ENCODE results near the gene POLR3B.
A peak's percentile ranks its signal among the peaks of the same experiment; 100 is the strongest.
"Not testable (repeated sequence)": the region's sequence is repeated elsewhere in the genome, so short reads cannot be mapped to it uniquely, and the experiment has no call there.

Gene POLR3B

DNA sequence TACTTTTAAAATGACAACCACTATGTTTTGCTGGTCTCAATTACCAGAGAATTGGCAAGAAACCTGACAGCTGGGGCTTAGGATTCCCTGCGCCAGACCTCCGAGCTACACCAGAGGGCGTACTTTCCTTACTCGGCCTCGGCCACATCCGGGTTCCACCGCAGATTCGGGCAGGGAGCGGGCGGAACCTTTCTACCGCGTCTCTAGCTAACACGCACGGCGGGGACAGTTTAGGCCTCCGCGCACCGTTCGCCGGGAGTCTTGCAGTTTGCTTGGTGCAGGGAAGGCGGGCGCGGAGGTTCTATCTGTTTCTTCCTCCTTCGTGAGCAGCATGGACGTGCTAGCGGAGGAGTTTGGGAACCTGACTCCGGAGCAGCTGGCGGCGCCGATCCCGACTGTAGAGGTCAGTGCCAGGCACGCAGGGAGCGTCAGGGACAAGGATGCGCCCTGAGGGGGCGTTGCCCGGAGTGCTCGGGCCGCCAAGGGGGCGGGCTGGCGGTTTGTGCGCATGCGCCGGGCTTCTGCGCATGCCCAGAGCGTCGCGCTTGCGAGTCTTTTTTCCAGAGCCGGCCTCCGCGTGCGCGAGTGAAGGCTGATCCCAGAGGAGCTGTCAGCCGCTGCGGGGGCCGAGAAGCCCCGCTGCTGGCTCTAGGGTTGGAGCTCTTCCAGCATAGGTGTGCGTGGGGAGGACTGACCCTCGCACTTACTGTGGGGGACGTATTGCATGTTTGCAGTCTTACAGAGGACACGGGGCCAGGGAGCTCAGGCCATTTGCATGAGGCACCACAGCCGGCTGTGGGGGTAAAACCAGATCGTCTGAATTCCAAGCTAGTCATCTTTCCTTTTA lies at the start of gene POLR3B:
Gene POLR3B (plus strand): TSS at position 200 of the 847 bp plus-strand sequence. CDS start 132 bp downstream, at position 332.
- DNase-seq (ENCODE audit: low read depth), result peak; percentile 94

DNA sequence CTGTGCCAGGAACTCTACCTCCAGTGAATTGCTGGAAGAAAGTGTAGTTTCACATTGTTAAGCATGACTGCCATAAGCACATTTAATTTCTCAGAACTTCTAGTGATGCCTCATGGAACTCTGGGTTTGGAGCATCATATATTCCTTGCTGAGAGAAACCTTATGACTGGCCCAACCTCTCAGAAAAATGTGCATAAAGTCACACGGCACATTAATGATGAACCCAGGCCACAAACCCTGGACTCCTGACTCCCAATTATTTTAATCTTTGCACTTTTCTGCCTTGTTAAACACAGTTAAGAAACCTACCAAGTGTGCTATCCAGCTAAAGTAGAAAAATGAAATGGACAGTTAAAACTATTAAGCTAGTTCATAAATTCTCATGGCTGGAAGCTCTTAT lies 49.4 kb upstream of the POLR3B start:
- no peak for DNase-seq (ENCODE audit: low read depth)

DNA sequence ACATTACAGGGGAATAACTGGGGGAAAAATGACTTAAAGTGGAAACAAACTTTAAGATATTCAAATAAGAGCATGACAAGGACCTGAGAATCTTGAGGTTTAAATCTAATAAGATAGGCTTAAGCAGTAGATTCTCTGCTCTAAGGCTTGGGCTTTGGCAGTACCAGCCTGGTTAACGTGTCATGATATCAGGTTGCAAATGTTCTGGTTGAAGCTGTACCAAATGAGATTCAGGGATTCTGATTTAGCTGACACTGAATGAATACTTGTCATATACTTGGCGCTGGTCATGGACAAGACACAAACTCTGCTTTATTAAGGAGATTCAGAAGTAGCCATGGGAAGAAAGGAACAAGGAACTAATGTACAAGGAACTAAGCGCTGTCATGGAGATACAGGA lies 48.9 kb upstream of the POLR3B start:
- no peak for DNase-seq (ENCODE audit: low read depth)

DNA sequence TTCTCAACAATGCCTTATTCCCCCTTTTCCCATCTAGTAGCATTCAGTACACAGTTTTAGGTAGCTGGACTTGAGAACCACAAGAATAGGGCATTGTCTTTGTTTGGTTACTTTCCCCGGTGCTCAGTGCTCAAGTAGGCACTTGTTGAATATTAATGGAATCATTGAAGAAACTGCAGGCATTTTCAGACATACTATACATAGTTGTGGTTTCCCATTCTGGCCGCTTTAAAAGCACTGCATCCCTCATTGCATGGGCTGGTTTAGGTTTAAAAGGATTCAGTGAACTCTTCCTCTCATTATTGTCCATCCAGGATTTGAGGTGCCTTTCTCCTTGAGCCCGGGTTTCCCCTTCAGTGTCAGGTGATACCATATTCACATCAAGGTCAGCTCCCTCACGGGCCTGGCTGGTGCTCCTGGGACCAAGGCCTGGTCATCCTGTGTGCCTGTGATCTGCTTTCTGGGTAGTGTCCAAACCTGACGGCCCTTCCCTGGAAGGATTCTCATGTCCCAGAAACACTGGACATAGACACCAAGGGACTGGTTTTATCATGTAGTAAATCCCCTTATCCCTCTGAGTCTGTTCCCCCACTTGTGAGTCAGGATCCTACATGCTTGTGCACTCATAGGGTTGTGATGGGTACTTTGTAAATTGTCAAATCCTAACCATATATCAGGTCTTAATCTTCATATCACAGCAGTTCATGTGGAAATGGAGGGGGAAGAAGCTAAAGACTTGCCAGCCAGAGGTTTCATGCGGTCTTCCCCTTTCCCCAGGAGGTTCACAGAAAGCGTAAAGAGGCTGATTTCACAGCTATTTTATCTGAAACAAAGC lies 47.7 kb upstream of the POLR3B start:
- DNase-seq (ENCODE audit: low read depth), result peak; percentile 77

DNA sequence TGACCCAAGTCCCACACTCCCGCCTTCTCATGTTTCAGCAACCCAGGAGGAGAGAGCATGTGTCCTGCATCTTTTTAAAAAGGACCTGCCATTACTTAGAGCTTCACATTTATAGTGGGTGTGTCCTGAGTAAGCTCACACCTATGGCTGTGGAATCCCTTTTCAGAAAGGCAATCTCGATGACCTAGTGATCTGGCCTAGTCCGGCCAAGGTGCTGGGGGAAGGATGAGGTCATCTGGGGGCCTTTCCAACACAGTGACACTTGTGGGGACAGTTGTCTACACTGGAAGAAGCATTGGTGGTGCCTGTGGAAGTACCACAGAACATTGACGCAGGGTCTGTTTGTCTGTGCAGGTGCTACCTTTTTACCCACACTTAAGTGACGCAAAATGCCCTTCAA lies 46.9 kb upstream of the POLR3B start:
- DNase-seq (ENCODE audit: low read depth), result no peak

DNA sequence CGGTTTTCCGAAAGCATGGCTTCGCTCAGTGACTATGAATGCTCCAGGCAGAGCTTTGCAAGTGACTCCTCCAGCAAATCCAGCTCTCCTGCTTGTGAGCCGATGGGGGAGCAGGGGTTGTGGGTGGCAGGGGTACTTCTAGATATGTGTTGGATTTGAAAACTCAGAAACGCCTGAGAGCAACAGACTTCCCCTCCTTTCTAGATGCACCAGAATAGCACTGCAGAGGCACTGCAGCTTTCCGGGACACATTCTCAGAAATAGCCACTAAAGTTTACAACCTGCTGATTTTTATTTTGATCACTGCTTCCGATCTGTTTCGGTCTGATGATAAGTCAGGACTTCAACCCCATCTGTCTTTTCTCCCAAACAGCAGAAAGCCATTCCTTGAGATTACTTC lies 46.4 kb upstream of the POLR3B start:
- no peak for DNase-seq (ENCODE audit: low read depth)

DNA sequence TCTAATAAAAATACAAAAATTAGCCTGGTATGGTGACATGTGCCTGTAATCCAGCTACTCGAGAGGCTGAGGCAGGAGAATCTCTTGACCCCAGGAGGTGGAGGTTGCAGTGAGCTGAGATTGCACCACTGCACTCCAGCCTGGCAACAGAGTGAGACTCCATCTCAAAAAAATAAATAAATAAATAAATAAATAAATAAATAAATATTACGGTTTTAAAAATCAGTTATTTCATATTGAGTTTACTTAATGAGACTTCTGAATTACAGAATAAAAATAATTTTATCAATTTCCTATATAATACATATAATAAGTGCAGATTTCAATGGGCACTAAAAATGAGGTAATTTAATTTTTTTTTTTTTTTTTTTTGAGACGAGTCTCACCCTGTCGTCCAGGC lies 44.1 kb upstream of the POLR3B start:
- DNase-seq (ENCODE audit: low read depth), result not testable (repeated sequence)

DNA sequence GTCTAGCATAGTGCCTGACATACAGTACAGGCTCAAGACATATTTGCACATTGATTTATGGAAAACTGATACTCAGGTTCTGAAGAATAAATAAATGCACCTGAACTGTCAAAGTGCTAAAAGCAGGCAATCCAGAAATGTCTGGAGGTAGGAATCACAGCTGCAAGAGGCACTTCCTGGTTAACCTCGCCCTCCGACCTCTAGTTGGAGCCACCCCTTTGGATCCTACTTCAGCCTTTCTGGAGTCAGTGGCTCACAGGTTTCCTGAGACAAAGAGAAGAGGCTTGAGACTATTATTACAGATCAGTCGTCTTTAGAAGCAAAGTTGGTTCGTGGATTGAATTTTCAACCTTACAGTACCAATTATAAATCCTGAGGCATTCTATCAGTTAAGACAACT lies 42.0 kb upstream of the POLR3B start:
- no peak for DNase-seq (ENCODE audit: low read depth)

DNA sequence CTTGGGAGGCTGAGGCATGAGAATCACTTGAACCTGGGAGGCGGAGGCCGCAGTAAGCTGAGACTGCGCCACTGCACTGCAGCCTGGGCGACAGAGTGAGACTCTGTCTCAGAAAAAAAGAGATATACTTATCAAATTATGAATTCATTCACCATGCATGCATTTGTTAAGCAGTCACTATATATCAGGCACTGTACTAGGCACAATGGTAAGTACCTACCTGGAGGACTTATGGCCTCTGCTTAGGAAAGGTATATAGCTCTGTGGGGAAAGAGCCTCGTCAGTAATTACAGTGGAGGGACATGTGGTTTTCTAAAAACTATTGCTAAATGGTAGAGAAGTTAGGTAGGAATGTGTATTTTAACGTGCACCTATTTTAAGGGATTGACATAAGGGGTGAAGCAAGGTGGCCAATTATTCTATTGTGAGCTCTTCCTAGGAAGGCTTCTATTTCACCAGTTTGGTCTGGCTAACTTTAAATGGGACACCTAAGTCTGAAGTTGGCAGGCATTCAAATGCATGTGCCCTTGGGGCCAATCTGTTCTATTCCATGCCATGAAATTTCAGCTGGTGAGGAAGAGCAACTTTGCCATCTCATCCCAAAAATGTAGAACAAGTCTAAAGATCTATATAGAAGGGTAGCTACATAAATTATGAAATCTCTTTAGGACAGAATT lies 40.0 kb upstream of the POLR3B start:
- DNase-seq (ENCODE audit: low read depth), result no peak

DNA sequence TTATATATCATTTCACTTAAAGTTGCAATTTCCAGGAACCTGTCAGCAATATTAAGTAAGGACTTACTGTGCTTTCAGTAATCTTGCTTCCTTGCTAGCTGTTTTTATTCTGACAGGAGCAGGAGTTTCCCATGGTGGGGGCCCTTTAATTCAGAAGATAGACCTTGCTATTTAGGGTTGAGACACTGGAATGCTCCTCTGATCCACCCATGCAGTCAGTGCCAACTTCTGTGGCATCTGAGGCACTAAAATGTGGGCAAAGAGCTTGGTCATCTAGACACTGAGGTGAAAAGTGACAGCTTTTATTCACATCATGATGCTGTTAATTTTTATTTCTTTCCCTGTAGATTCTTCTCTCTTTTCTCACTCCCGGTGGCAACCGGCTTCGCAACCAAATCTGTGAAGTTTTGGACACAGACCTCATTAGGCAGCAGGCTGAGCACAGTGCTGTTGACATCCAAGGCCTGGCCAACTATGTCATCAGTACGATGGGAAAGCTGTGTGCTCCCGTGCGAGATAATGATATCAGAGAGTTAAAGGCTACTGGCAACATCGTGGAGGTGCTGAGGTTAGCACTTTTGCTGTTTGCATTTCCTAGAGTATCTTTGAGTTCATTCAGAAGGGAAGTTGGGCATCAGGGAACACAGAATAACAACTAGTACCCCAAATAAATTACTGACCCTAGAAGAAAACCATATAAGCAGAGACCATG lies 36.3 kb upstream of the POLR3B start:
- DNase-seq (ENCODE audit: low read depth), result no peak

DNA sequence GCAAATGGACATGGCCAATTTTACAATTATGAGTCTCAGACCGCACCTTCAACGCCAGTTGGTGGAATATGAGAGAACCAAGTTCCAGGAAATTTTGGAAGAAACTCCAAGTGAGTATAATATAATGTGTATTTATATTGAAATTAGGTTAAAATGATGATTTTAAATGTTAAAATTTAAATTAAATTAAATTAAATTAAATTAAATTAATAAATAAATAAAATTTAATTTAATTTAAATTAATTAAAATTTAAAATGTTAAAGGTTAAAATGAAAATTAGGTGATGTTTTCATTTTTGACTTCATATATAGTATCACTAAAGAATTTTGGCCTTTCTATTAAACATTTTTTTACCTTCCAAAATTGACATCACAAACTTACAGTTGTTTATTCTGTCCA lies 34.0 kb upstream of the POLR3B start:
- no peak for DNase-seq (ENCODE audit: low read depth)

DNA sequence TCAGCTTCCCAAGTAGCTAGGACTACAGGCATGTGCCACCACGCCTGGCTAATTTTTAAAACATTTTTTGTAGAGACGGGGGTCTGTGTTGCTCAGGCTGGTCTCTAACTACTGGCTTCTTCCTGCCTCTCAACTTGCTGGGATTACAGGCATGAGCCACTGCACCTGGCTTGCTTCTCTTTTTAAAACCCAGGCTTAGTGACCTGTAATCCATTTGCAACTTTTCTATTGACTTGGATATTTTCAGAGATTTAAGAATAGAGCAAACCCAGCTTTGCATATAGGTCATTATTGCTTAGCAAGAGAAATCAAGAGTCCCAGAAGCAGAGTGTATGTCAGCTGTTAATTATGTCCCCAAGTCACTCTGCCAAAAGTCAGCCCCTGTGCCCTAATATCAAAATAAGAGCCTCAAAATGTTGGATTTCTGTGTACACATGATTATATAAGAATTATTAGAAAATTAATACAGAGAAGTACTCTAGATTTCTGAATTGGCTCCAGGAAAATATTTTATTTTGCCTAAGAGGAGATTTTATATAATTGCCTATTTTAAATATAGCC lies 30.2 kb upstream of the POLR3B start:
- no peak for DNase-seq (ENCODE audit: low read depth)

DNA sequence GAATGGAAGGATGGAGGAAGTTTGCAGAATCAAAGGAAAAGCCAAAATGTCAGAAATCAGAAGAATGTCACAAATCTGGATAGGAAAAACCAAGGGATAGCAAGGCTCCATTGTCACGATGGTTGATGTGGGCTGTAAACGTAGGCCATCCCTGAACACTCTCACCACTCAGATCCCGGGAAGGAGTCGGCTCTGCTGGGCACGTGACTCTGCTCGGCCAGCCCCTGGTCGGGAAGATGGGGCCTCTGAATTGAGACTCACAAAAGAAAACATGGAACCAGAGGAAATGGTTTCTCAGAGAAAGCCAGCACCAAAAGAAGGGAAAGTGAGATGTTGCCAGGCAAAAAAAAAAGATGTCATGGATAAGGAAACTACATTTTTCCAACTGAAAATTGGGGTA lies 28.8 kb upstream of the POLR3B start:
- DNase-seq (ENCODE audit: low read depth), result no peak

DNA sequence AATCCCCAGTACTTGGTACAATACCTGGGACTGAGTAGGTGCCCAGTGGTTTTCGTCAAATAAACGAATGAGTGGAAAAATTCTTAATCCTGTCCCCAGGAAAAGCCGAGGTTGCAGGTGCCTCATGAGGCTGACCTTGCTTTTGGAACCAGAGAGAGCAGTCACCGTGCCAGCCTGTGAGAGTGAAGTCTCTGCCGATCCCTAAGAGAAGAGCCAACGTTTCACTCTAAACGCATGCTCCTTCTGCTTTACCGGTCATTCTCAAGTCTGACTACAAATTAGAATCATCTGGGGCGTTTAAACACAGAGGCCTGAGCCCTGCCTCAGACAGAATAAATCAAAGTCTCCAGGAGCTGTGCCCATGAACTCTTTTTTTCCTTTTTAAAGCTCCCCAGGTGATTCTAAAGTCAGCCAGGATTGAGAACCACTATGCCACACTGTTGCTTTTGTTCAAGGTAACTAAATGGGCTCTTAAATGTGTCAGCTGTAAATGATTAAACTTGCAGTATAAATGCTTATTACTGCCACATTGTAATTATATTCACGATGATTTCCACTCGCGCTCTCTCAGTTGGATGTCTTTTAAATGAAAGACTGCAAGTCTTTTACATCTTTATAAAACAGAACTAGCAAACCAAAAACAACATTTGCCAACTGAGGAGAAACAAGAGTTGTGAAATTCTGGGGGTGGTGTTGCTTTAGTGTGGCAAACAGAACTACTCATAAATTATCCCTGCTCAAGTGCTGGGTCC lies 28.1 kb upstream of the POLR3B start:
- DNase-seq (ENCODE audit: low read depth), result peak; percentile 43

DNA sequence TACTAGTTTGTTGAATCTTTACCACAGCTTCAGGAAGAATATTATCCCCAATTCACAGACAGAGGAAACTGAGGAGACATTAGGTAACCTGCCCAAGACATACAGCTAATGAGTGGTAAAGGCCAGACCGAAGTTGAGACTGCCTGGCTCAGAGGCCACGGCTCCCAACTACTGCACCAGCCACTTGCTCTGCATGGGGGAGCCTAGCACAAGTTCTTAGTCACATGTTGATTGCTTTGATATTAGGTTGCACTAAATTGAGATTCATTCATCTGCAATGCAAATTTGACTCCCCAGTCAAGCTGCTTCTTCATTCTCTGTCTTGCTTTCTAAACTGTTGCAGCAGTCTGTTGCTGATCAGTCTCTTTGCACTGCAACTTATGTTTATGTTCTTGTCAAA lies 25.9 kb upstream of the POLR3B start:
- no peak for DNase-seq (ENCODE audit: low read depth)

DNA sequence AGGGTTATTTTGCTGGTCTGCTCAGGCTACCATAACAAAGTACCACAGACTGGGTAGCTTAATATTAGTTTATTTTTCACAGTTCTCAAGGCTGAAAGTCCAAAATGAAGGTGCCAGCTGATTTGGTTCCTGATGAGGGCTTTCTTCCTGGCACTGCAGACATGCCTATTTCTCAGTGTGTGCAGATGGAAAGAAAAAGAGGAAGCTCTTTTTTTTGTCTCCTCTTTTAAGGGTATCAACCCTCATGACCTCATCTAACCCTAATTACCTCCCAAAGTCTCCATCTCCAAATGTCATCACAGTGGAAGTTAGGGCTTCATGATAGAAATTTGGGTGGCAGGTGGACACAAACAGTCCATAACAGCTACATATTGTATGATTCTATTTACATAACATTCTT lies 25.0 kb upstream of the POLR3B start:
- no peak for DNase-seq (ENCODE audit: low read depth)

DNA sequence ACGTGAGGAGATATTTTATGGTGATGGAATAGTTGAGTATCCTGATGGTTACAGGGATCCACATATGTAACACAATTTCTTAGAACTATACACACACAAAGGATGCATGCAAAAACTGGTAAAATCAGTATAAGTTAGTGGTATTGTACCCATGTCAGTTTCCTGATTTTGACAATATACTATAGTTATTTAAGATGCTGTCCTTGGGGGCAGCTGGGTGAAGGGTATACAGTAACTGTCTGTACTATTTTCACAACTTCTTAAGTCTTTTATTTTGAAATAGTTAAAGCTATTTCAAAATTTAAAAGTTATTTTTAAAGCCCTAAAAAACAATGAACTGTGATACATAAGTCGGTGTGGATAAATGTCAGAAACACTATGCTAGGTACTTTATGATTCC lies 24.5 kb upstream of the POLR3B start:
- no peak for DNase-seq (ENCODE audit: low read depth)

DNA sequence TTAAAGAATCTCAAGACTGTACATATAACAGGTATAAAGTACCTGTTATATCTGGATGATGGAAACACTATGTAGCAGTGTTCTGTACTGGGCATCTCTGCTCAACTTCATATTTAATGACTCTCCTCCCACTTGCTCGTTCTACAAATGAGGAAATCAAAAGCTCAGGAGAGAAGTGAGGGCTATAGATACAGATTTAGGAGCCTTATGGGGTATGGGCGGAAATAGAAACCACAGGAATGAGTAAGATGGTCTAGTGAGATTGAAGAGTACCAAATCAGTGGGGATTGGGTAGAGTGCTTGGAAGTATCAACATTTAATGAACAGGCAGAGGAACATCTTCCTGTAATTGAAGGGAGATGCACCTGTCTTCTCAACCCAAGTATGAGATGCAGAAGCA lies 23.8 kb upstream of the POLR3B start:
- no peak for DNase-seq (ENCODE audit: low read depth)

DNA sequence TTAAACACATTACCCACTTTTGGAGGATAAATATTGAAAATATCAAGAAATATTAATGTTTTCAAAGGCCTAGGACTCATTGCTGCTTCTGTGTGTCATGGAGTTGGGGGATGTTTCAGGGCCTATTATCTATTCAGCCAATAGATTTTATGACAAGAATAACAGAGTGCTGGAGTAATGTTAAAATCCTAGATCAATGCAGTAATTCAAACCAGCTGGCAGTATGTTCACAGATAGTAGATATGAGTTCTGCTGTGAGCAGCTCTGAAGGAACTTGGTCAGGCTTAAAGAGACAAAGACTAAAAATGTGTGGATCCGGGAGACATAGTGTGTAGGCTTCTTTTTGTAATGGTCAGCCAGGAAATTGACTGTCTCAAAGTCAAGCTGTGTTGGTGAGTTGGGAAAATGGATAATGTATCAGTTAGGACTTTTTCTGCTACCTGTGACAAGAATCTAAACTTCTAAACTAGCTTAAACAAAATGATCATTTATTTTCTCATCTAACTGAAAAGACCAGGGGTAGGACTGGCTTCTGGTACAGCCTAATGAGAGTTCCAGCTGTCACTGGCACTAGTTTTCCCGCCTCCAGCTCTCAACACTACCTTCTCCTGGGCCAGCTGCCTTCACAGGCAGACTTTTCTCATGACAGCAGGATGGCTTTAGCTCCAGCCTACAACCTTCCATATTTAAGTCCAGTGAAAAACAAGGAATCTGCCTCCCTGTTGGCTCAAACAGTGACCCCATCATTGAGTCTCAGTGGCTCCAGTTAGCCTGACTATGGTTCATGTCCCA lies 16.3 kb upstream of the POLR3B start:
- no peak for DNase-seq (ENCODE audit: low read depth)

Measured in amniotic epithelial cell (primary cell).